AG09309 (cell line): ENCODE data around the gene ZC2HC1B.
A peak's percentile ranks its signal among the peaks of the same experiment; 100 is the strongest.

Source experiments
- DNase-seq: peaks from one replicate; pipeline ENCODE4 v3.0.0-alpha.2; 2010; ENCODE audit warnings: low read depth
- H3K4me3 ChIP-seq: 2 replicates; pipeline ENCODE4 v1.5.1; 2011; ENCODE audit warnings: mild to moderate bottlenecking, low read depth, low read length, moderate library complexity; ENCODE audit not compliant: control insufficient read depth
- CTCF ChIP-seq: IDR thresholded peaks from 2 replicates; pipeline ENCODE4 v1.5.1; 2011; ENCODE audit warnings: mild to moderate bottlenecking, low read depth, low read length, inconsistent platforms; ENCODE audit not compliant: insufficient read depth, control insufficient read depth; ENCODE audit errors: missing control alignments

Gene ZC2HC1B

GRCh38 chr6:143959927-143960326 is 95.7 kb downstream of the ZC2HC1B start:
- DNase-seq = no peak
- TF ChIP-seq CTCF = no peak
- H3K4me3 ChIP-seq = no peak overlapping the region

GRCh38 chr6:143961066-143961465 is 96.8 kb downstream of the ZC2HC1B start:
- no peak overlapping the region for H3K4me3 ChIP-seq
- no peak for TF ChIP-seq CTCF
- no peak for DNase-seq

GRCh38 chr6:143961886-143962878 is 97.9 kb downstream of the ZC2HC1B start:
- H3K4me3 ChIP-seq = no peak overlapping the region
- TF ChIP-seq CTCF = peak; percentile 56
- peak; percentile 58 for DNase-seq

- no peak for TF ChIP-seq CTCF
- no peak overlapping the region for H3K4me3 ChIP-seq
- no peak for DNase-seq
Measured at GRCh38 chr6:143963158-143963919, 99.1 kb downstream of the ZC2HC1B start.

GRCh38 chr6:143964674-143965081 is 100.4 kb downstream of the ZC2HC1B start:
- DNase-seq = no peak
- H3K4me3 ChIP-seq = no peak overlapping the region
- TF ChIP-seq CTCF = no peak

- TF ChIP-seq CTCF = no peak
- peak; percentile 44 for DNase-seq
- H3K4me3 ChIP-seq = no peak overlapping the region
Measured at GRCh38 chr6:143965503-143966171, 101.4 kb downstream of the ZC2HC1B start.
